Measurements from ENCODE around the gene TREX2.
"Not testable (repeated sequence)": the region's sequence is repeated elsewhere in the genome, so short reads cannot be mapped to it uniquely, and the experiment has no call there.

Gene TREX2

DNA sequence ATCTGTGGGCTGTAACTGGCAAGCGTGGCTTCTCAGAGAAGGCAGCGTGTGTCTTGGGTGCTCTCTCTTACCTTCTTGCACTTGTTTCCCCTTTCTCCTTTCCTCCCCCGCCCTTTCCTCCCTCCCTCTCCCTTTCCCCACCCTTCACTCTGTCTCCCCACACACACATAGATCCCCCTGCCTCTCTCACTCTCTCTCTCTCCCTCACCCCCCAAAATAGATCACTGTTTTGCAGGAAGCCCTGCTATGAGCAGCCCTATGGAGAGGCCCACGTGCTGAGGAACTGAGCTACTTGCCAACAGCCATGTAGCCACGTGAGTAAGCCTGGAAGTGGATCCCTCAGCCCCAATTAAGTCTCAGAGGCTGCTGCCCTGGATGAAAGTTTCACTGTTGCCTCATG lies 40.4 kb downstream of the TREX2 start:
- DNase-seq: no peak

DNA sequence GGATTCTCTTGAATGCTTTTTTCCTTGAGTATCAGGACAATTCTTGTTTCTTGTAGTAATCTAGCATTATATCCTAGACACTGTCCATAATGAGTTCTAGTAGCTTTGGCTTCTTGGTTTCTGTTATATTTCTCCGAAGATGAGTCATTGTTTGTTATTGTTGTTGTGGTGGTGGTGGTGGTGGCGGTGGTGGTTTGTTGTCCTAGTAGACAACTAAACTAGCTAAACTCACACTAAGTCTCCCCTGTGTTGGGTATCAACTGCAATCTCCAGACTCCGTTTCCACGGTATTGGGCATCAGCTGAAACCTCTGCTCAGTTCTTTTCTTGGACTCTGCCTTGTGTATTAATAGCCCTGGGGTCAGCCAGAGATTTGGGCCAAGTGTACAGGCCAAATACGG lies 41.5 kb downstream of the TREX2 start:
- DNase-seq: not testable (repeated sequence)

DNA sequence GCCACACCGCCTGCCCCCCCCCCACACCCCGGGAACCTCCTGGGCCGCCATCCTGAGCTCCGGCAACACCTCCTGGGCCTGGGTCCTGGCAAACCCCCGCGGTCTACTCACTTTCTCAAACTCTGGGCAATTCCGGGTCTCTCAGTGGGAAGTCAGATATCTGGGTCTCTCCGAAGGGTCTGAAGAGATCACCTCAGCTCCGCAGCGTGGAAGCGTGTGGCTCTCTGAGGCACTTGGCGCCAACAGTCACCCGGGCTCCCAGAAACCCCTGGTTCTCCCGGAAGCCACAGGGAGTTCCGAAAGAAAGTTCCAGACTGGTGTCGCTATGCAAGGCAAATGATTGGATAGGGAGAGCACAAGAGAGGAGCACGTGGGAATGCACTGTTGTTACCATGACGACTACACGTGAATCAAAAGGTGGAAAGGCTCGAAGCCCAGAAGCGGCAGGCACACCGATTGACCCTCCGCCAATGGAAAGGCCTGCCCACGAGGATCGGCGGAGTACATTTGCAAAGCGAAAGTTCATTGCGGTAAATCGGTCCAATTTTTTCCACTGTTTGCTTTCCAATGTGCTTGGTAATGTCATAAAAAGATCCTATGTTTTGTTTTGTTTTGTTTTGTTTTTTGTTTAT lies 44.6 kb downstream of the TREX2 start, which contains the start of gene PNMA6E:
TSS of gene PNMA6E (minus strand) at position 218 of the 632 bp plus-strand sequence. CDS start 2,501 bp downstream, outside the sequence.
- no peak for DNase-seq

DNA sequence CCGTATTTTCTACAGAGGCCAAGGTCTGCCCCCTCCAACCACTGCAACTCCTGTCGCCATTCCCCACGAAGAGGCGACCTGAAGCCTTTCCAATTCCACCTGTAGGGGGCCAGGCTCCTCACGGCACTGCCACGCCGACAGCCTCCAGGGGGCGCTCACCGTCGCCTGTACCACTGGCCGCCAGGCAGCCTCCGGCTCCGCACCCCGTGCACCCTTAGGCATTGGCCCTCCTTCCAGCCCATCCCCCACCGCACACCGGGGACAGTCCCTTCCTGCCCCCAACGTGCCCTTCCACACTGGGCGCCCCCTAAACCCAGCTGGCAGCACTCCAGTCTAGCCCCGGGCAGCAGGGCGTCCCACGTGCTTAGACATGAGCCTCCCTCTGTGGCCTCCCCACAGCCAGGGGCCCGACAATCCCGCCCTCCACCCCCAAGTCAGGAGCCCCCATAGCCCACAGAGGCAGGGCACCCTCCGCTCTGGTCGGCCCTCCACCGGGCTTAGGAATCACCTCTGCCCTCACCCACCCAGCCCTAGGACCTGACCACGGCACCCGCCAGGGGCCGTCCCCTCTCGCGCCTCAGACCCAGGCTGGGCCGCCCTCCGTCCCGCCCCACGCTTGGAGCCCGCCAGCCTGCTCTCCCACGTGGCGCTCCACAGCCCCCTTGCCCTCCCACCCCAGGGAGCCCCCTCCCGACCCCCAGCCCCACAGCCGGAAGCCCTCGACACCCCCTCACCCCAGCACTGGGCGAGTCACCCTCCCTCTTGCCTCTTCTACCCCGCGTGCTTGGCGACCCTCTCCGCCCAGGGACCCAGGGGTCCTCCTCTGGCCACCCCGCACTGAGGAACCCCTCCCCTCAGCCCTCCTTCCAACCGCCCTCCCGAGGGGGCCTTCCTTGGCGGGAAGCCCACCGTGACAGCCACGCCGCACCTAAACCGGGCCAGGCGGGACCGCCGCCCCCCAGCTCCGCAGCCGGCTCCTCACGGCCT lies 45.4 kb downstream of the TREX2 start:
- peak; percentile 2 to 21 for DNase-seq

DNA sequence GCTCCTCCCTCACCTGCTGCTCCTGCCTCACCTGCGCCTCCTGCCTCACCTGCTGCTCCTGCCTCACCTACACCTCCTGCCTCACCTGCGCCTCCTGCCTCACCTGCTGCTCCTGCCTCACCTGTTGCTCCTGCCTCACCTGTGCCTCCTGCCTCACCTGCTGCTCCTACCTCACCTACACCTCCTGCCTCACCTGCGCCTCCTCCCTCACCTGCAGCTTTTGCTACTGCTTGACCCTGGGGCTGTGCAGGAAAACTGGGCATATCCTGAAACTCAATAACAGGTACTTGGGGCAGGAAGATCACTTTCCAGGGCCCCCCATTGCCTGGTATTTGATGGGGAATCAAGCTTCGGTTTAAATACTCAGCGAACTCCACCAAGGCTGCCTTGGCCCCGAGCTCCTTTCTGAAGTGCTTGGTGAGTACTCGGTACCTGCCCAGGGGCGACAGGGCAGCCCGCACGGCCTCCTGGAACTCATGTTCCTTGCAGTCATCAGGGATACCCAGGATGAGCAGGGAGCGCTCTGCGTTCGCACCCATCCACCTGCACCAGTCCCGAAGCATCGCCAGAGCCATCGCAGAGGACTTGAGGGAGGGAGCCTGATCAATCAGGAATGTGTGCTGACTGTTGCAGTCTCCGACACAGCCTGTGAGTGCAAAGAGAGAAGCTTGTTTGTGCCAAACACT lies 47.4 kb downstream of the TREX2 start:
- DNase-seq: no peak

DNA sequence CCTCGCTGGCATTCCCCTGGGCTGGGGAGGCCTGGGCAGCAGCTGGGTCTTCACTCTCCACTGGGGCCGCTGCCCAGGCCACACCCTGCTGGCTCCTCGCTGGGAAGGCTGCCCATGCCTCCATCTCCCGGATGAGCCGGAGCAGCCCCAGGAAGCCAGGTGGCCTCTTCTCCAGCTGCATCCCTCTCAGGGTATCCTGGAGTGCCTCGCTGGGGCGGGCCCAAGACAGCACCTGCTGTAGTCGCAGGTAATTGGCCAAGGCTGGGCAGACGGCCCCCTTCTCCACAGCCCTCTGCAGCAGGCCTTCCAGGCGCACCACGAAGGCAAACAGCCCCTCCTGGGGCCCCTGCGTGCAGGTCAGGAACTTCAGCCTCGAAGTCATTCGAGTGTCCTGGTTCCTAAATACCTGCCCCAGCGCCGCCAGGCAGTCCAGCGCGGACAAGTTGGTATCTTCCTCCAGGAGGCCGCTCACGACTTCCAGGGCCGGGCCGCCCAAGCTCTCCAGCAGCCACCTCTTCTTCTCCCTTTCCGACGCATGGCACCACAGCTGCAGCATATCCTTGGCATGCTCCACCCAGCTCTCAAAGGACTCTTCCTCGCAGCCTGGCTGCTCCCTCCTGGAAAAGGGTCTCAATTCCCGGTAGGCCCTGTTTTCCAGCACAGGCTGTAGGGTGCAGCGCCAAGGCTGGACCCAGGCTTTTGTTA lies 48.4 kb downstream of the TREX2 start:
- no peak for DNase-seq

DNA sequence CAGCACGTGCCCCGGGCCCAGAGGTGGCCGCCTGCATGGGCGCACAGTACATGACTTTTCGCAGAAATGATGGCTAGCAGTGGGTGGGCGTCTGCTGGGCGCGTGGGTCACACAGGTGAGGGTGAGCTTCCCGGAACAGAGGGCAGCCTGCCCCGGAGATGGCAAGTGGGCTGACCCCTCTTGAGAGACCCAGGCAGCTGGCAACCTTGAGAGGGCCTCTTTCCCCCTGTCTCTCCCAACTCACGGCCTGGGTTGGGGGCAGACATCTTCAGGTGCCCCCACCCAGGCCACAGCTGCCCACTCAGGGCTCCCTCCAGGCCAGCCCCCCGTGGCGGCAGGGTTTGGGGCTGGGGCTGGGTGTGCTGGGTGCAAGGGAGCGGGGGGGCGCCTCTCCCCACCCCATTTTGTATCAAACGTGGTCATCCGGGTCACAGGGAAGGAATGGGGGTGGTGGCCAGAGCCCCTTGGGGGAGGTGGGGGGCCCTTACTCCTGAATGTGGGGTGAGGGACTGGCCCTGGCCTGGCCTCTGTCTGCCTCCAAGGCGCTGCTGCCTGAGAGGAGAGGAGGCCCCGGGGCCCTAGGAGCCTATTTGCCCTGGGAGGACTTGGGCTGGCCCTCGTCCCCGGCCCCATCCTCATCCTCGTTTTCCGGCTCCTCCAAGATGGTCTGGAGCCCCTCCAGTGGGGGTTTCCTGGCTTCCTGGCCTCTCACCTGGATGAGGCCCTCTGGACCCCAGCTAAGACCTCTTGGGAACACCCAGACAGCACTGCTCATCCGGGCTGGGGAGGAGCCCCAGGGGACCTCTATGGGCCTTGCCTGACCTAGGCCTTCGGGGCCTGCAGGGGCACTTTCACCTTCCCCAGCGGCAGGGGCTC lies 49.3 kb downstream of the TREX2 start:
- no peak for DNase-seq

DNA sequence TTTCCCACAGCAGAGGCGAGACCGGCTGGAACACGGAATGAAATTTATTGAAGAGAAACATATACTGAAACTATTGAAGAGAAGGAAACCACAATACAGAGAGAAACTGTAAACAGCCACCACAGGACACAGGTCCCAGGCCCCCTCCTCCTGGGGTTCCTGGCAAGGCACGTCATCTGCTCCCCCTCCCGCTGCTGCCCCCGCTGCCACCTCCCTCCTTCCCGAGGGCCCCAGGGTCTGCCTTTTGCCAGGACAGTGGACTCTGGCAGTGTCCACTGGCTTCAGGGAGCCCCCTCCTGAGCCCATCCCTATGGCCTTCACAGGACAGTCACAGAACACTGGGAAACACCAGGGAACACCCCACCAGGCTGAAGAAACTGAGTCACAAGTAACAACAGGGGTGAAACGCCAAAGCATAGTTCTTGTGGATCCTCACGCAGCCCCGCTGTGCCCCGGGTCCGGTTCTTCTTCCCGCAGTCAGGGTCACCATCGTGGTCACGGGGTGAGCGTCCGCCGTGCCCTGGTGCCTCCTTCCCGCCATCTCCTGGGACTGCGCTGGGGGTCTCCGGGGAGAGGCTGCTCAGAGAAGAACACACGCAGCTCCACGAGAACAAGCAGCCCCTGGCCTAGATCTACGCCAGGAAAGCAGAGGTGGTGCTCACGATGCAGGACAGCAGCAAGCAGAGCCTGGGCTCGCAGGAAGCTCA lies 50.1 kb downstream of the TREX2 start:
- DNase-seq: no peak

DNA sequence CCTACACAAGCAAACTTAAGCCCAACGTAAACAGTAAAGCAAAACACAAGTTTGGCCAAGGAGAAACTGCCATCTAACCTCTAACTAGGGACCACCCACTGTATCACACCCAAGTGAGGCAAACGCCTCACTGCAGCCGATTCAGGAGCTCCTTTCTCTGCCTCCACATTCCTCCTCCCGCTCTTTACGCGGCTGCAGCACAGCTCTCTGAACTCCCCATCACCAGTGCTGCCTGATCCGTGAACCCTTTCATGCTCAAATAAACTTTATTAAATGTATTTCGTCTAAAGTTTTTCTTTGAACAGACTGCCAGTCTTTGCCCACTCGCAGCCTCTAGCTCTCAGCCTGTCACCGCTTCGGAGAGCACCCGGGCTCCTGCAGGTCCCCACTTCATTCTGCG lies 51.2 kb downstream of the TREX2 start:
- no peak for DNase-seq
